Caco-2 (cell line): Measurements from ENCODE around the gene MECR. TPM values are rescaled to one million over a fixed set of nuclear protein-coding genes. Genes with fewer than 3 reads are reported as not detected.

ENCODE experiments used
- BruUV-seq: library from RNA; stranded (reverse); fragments of 400-500 nt; replicated peaks from 2 replicates; lab custom pipeline; 2021; lab: Mats Ljungman, UMichigan
- CTCF ChIA-PET: fragments of 300-600 bp; sonication (Branson Sonifier 250); formaldehyde crosslinking; loops from one replicate; lab custom pipeline; 2022; ENCODE audit warnings: antibody characterized with exemption; lab: Charles Lee
- POLR2A ChIA-PET: fragments of 300-600 bp; sonication (Branson Sonifier 250); formaldehyde crosslinking; loops from one replicate; lab custom pipeline; 2022; ENCODE audit warnings: antibody characterized with exemption; lab: Charles Lee
- DNase-seq, 2 experiments: peaks; one replicate each; pipeline versions ENCODE4 v3.0.0 to v3.0.0-alpha.2; 2020 to 2022
- H3K27me3 ChIP-seq: replicated peaks from 2 replicates; pipeline ENCODE4 v1.6.0; 2011; ENCODE audit warnings: low read length; ENCODE audit not compliant: control insufficient read depth, insufficient read depth
- H3K36me3 ChIP-seq: 2 replicates; pipeline ENCODE4 v1.5.1; 2011; ENCODE audit warnings: low read length; ENCODE audit not compliant: control insufficient read depth, insufficient read depth
- H3K4me1 ChIP-seq: fragments of 250-450 bp; sonication (Bioruptor Pico); 2 replicates; pipeline ENCODE4 v1.5.1; 2020; ENCODE audit warnings: mild to moderate bottlenecking
- H3K4me3 ChIP-seq: 2 replicates; pipeline ENCODE4 v1.5.1; 2011; ENCODE audit warnings: low read depth, mild to moderate bottlenecking, control low read depth, low read length
- H3K9me3 ChIP-seq: fragments of 250-450 bp; sonication (Bioruptor Pico); 2 replicates; pipeline ENCODE4 v1.5.1; 2020; ENCODE audit warnings: mild to moderate bottlenecking, moderate library complexity
- H3K27ac Mint-ChIP-seq: one replicate; pipeline ENCODE4 v1.8.0; 2022; ENCODE audit warnings: mixed read lengths; ENCODE audit not compliant: unreplicated experiment
- H3K27me3 Mint-ChIP-seq: one replicate; pipeline ENCODE4 v1.8.0; 2022; ENCODE audit warnings: mixed read lengths; ENCODE audit not compliant: insufficient read depth, unreplicated experiment
- H3K36me3 Mint-ChIP-seq: one replicate; pipeline ENCODE4 v1.8.0; 2022; ENCODE audit warnings: mild to moderate bottlenecking, mixed read lengths; ENCODE audit not compliant: insufficient read depth, unreplicated experiment
- H3K4me1 Mint-ChIP-seq: one replicate; pipeline ENCODE4 v1.8.0; 2022; ENCODE audit warnings: low read depth, mixed read lengths; ENCODE audit not compliant: unreplicated experiment
- H3K4me3 Mint-ChIP-seq: one replicate; pipeline ENCODE4 v1.8.0; 2022; ENCODE audit warnings: mild to moderate bottlenecking, moderate library complexity, mixed read lengths; ENCODE audit not compliant: unreplicated experiment
- H3K9me3 Mint-ChIP-seq: one replicate; pipeline ENCODE4 v1.8.0; 2022; ENCODE audit warnings: mixed read lengths; ENCODE audit not compliant: unreplicated experiment
- CTCF ChIP-seq, 2 experiments: fragments of 200-600 bp in 1 of 2; IDR thresholded peaks; 1 replicate in 1 of 2; 2 replicates in 1 of 2; pipeline versions ENCODE4 v1.5.1 to v1.8.0; 2011 to 2022; ENCODE audit warnings: antibody characterized with exemption in 1 of 2, control low read depth in 1 of 2, inconsistent platforms in 1 of 2, low read depth in 1 of 2, low read length in 1 of 2, mild to moderate bottlenecking in 1 of 2, moderate library complexity in 1 of 2; ENCODE audit not compliant: insufficient read depth in 1 of 2, severe bottlenecking in 1 of 2, unreplicated experiment in 1 of 2
- intact Hi-C: fragments of 100-400 bp; cut with micrococcal nuclease; formaldehyde crosslinking; loops from one replicate; pipeline ENCODE4 v1.10.0; 2022; ENCODE audit not compliant: unreplicated experiment
- total RNA-seq: library from RNA; stranded (reverse); gene quantifications from 2 replicates; pipeline ENCODE4 v1.2.3, GENCODE V29; 2022

MECR gene
- total RNA-seq, 1 experiment from 2014 or later, result 23.1 TPM

DNA sequence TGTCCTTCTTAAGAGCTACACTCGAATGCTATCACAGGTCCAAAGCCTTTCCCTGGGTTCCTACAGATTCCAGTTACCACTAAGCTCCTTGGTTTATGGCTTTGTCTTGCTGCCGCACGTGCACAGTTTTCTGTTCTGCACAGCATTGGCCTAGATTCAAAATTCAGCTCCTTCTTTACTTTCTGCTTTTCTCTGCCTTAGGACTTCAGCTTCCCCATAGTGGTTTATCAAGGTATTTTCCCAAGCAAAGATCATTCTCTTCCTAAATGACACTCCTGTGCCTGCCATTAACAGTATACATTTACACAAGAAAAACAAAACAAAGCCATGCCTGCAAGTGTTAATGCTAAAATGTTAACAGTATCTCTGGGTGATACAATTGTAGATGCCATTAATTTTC lies 47.4 kb upstream of the MECR start:
- H3K27me3 Mint-ChIP-seq, result no peaks in the 10 kb centered on the region

GRCh38 chr1:29275435-29275834 lies 44.7 kb upstream of the MECR start:
- no TSS peak for BruUV-seq
- H3K9me3 Mint-ChIP-seq, result no peaks in the 10 kb centered on the region
- no peak overlapping the region for H3K4me3 Mint-ChIP-seq
- H3K27ac Mint-ChIP-seq, result no peak overlapping the region
- TF ChIP-seq CTCF (IDR thresholded peaks at IDR 0.05; ENCODE audit: insufficient read depth in 1 of 2, low read depth in 1 of 2, low read length in 1 of 2, severe bottlenecking in 1 of 2, unreplicated experiment in 1 of 2), result no peak
- CTCF ChIA-PET, result no interaction called here
- H3K36me3 ChIP-seq, result no peaks in the 10 kb centered on the region
- no peaks in the 10 kb centered on the region for H3K27me3 ChIP-seq
- POLR2A ChIA-PET, result no interaction called here
- peaks cover 20% of the 10 kb centered on the region for H3K4me1 ChIP-seq
- no peaks in the 10 kb centered on the region for H3K9me3 ChIP-seq
- DNase-seq, result no peak
- H3K27me3 Mint-ChIP-seq, result no peaks in the 10 kb centered on the region
- H3K4me3 ChIP-seq, result no peak overlapping the region
- H3K4me1 Mint-ChIP-seq, result peaks cover 15% of the 10 kb centered on the region
- H3K36me3 Mint-ChIP-seq, result peaks cover 6% of the 10 kb centered on the region
- intact Hi-C loops, result no loop called here

More for the DNA sequence above, 47.4 kb upstream of the MECR start:
- H3K9me3 ChIP-seq, result no peaks in the 10 kb centered on the region
- H3K36me3 ChIP-seq, result no peaks in the 10 kb centered on the region
- Mint-ChIP-seq H3K4me3 (no peak overlapping the region), H3K27ac (no peak overlapping the region), H3K9me3 (no peaks in the 10 kb centered on the region), H3K36me3 (peaks cover 6% of the 10 kb centered on the region), H3K4me1 (no peaks in the 10 kb centered on the region)
- no peaks in the 10 kb centered on the region for H3K27me3 ChIP-seq
- CTCF ChIA-PET, result no interaction called here
- BruUV-seq, result no TSS peak
- no peak for TF ChIP-seq CTCF (IDR thresholded peaks at IDR 0.05; ENCODE audit: insufficient read depth in 1 of 2, low read depth in 1 of 2, low read length in 1 of 2, severe bottlenecking in 1 of 2, unreplicated experiment in 1 of 2)
- intact Hi-C loops, result no loop called here
- POLR2A ChIA-PET, result no interaction called here
- peaks cover 7% of the 10 kb centered on the region for H3K4me1 ChIP-seq
- no peak overlapping the region for H3K4me3 ChIP-seq
- no peak for DNase-seq

DNA sequence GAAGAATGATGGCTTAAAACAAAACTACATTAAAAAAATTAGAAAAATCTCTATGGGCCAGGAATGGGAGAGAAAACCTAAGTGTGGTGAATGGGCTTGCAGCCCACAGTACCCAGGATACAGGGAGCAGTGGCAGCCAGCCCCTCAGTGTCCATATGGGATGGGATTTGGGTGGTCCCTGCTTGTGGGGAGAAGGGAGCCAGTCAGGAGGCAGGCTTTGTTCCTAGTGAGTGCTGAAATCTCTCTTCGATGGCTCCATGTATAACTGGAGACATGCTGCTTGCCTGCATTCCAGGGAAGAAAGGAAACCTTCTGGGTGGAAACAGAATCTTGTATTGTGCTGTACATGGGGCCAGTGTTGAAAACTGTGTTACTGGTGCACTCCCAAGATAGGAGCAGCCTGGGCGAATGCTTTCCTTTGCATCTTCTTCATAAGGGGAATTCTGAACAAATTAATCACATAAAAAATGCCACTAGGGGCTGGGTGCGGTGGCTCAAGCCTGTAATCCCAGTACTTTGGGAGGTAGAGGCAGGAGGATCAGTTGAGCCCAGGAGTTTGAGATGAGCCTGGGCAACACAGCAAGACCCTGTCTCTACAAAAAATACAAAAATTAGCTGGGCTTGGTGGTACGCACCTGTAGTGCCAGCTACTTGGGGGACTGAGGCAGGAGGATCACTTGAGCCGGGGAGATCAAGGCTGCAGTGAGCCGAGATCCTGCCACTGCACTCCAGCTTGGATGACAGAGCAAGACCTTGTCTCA lies 41.6 kb upstream of the MECR start:
- POLR2A ChIA-PET, result interaction anchor here (1.2 kb wide), 1 partner anchor 33 kb away, joined by 5 read pairs; no protein-coding TSS in a partner anchor
- Mint-ChIP-seq H3K36me3 (peaks cover 6% of the 10 kb centered on the region), H3K4me3 (peak overlapping the region; percentile 70), H3K4me1 (peaks cover 22% of the 10 kb centered on the region), H3K9me3 (no peaks in the 10 kb centered on the region), H3K27ac (peak overlapping the region; percentile 98), H3K27me3 (no peaks in the 10 kb centered on the region)
- H3K9me3 ChIP-seq, result no peaks in the 10 kb centered on the region
- H3K4me1 ChIP-seq, result peaks cover 23% of the 10 kb centered on the region
- intact Hi-C loops, result no loop called here
- no peak for TF ChIP-seq CTCF (IDR thresholded peaks at IDR 0.05; ENCODE audit: insufficient read depth in 1 of 2, low read depth in 1 of 2, low read length in 1 of 2, severe bottlenecking in 1 of 2, unreplicated experiment in 1 of 2)
- H3K4me3 ChIP-seq, result no peak overlapping the region
- H3K27me3 ChIP-seq, result no peaks in the 10 kb centered on the region
- no peak for DNase-seq
- CTCF ChIA-PET, result no interaction called here
- H3K36me3 ChIP-seq, result no peaks in the 10 kb centered on the region
- BruUV-seq, result TSS peak; percentile 91
